ENCODE data around the gene ADAMTSL1. TPM values are rescaled to one million over a fixed set of nuclear protein-coding genes. Genes with fewer than 3 reads are reported as not detected.

The ADAMTSL1 gene
- total RNA-seq, 1 donor from 2014 or later, result 3.4 TPM

DNA sequence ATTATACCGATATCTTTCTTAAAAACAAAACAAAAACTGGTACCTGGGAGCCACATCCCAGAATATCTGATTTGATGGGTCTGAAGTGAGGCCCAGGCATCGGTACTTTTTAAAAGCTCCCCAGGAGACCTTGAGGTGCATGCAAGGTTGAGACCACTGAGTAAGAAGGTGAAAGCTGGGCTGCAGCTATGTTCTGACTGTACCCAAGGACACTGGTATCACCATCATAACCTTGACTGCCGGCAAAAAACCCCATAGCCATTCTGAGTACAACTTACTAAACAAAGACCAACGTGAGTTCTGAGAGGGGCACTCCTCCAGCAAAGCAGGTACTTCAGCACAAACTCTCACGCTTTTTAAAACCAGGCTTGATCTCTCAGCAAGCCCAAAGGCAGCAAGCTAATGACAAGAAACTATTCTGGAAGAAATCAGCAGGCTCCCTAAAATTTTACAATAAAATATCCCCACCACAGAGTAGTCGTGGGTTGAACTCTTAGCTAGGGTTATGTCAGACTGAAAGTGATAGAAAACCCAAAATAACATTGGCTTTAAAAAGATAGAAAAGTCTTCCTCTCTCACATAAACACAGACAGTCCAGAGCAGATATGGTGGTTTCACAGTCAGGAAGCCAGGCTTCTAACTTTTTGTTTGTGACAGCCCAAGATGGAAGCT, 295.1 kb downstream of the ADAMTSL1 start:
- DNase-seq (ENCODE audit: low spot score), result no peak

DNA sequence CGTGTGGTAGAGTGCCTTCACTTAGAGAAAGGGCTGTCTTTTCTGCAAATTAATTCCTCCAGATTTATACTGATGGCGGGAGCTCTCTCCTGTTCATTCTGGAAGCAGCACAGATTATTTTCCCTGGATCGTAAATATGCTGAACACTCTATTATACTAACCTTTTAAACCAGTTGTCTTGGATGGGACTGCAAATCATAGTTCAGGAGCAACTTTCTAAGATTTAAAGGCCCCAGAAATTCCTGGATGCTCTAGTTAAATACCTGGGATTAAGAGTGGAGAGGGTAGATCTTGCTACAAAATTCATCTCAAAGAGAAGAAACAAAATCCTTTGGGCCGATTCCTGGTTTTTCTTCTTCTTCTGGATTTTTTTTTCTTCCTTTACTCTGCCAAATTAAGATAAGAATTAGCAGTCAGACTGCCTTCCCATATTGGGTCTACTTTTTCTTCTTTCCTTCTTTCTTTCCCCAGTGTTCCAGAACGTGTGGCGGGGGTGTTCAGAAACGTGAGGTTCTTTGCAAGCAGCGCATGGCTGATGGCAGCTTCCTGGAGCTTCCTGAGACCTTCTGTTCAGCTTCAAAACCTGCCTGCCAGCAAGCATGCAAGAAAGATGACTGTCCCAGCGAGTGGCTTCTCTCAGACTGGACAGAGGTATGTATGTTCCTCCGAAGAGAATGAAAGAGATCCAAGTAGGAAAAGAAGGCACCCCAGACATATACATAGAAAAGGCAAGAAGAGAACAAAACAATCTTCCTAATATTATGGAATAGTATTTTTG, 296.4 kb downstream of the ADAMTSL1 start:
- DNase-seq (ENCODE audit: low spot score), result no peak

DNA sequence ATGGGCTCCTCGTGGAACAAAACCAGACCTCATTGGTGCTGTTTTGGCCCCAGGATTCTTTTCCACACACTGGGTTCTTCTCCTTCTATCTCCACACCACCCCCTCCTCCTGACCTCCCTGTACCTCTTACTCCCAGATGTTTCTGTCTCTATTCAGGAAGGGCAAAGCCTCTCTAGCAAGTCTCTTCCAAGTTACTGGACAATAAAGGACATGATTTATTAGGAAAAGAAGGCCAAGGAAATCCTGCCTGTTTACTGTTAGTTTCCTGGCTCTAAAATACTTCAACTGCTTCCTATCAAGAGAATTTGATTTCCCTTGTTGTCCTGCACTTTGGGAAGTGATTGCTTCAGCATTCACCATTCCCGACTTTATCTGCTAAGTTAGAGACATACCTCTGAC, 297.1 kb downstream of the ADAMTSL1 start:
- no peak for DNase-seq (ENCODE audit: low spot score)

DNA sequence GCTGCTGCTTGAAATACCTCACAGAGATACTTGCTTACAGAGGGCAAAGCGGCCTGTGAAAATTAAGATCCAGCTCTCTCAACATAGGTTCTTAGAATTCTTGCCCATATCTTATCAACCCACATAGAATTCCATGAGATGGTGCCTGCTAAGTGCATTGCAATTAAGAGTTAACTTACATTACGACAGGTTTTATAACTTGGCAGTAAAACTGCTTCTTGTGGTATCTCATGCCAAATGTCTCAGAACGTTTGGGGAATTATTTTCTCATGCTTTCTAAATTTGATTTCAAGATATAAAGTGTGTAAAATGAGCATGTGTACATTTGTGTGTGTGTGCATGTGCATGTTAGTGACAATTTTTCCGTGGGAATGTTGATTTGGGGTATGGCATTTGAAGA, 297.8 kb downstream of the ADAMTSL1 start:
- no peak for DNase-seq (ENCODE audit: low spot score)

DNA sequence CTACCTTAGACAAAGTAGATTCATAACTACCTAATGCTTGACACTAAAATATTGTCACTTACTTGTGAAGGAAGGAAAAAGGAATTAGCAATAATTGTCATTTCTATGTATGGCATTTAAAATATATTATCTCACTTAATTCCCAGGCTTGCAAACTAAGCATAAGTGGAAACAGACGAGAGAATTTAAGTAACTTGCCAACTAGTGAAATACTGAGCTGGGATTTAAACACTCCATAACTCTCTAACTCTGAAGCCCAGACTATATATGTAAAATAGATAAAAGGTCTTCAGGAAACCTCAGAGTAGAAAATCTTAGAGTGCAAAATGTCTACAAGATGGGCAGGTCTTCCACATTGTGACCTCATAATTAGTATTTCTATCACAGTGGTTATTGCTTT, 301.3 kb downstream of the ADAMTSL1 start:
- no peak for DNase-seq (ENCODE audit: low spot score)

DNA sequence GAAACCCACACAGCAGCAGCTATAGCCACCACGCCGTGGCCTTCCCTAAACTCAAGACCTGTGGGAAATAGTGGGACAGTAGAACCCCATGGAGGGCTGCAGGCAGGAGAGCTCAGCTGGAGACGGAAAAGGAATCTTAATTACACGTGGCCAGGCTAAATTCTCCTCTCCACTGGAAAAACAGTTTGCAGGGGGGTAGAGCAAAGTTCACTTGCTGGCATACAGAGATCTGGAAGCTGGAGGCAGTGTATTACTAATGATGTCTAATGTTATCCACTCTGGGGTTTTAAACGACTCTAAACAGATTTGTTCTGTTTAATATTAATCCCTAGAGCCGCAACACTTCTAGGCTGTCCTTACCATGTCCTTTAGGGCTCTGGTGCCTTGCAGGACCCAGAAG, 302.0 kb downstream of the ADAMTSL1 start:
- no peak for DNase-seq (ENCODE audit: low spot score)

DNA sequence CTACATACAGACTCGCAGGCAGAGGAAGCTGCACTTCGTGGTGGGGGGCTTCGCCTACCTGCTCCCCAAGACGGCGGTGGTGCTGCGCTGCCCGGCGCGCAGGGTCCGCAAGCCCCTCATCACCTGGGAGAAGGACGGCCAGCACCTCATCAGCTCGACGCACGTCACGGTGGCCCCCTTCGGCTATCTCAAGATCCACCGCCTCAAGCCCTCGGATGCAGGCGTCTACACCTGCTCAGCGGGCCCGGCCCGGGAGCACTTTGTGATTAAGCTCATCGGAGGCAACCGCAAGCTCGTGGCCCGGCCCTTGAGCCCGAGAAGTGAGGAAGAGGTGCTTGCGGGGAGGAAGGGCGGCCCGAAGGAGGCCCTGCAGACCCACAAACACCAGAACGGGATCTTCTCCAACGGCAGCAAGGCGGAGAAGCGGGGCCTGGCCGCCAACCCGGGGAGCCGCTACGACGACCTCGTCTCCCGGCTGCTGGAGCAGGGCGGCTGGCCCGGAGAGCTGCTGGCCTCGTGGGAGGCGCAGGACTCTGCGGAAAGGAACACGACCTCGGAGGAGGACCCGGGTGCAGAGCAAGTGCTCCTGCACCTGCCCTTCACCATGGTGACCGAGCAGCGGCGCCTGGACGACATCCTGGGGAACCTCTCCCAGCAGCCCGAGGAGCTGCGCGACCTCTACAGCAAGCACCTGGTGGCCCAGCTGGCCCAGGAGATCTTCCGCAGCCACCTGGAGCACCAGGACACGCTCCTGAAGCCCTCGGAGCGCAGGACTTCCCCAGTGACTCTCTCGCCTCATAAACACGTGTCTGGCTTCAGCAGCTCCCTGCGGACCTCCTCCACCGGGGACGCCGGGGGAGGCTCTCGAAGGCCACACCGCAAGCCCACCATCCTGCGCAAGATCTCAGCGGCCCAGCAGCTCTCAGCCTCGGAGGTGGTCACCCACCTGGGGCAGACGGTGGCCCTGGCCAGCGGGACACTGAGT, 303.2 kb downstream of the ADAMTSL1 start:
- DNase-seq (ENCODE audit: low spot score), result no peak

DNA sequence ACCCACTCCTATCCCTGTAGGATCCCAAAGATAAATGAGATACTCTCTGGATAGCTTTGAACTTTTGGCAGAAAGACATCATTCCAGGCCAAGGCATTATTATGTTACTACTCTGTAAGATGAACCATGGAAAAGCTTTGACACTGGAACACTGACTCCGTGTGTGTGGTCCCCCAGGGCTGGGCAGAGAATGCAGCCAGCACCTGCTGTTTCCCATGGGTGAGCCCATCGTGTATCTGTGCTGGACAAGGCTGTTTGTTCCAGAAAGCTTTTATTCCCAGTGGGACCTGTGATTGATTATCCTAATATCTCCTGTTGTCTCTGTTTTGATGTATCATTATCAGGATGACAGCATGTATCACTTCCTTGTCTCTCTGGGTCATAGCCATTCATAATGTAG, 304.2 kb downstream of the ADAMTSL1 start:
- no peak for DNase-seq (ENCODE audit: low spot score)

DNA sequence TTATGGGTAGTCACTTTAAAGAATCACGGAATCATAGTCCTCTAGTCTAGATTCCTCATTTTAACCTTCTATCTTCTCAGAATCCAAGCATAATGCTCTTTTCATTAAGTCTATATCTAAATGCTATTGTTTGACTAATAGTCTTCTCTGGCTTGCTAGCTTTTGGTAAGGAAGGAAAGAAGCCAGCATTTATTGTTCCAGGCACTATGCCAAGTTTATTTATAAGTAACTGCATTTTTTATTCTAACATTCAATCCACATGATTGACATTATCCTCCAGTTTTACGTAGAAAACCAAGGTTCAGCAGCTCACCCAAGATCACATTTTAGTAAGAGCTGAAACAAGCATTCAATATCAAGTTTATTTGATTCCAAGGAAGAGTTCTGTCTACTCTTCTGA, 304.9 kb downstream of the ADAMTSL1 start:
- DNase-seq (ENCODE audit: low spot score), result no peak

DNA sequence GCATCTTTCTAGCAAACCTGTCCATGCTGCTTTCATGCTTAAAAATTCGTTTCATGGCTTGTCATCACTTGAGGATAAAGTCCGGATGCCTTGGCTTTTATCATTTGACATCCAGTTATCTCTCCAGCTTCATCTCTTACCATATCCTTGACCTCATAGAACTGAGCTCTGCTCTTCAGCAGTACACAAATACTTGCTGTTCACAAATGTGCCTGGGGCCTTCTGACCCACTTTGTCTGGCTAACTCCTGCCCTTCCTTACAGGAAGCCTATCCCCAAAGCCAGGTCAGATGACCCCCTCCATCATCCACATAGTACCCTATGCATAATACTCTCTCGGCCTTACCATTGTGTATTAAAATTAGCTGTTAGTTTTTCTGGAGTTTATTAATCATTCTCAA, 310.0 kb downstream of the ADAMTSL1 start:
- no peak for DNase-seq (ENCODE audit: low spot score)

DNA sequence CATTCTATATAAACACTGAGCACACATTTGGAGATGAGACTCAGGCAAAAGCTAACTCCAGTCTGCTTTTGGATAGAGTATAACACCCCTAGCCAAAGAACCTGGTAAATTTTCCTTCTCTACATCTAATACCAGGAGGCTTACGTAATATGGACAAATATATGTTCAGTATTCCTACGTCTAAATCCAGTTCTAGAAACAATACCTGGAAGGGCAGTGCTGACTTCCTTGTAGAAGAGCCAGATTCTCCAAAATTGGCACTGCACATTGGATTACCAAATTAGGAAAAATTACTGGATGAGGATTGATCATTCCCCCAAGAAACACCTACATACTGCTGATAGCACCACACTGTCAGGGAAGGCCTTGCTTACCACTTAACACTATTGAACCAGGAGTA, 311.7 kb downstream of the ADAMTSL1 start:
- no peak for DNase-seq (ENCODE audit: low spot score)

DNA sequence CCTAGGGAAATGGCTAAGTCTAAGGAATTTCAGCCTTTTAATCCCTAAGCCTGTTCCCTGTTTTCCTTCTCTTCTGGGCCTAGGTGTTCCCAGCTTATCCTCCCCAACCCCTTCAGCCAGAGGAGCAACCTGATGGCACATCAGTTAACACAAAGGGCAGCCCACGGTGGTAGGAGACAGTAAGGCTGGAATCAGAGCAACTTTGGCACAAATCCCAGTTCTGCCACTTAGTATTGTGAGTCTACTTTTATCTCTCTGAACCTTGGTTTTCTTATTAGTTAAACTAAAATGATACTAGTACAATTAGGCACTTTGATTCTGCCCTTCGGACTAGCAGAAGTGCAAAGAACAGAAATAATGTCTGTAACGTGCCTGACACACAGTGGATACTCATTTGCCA, 312.2 kb downstream of the ADAMTSL1 start:
- DNase-seq (ENCODE audit: low spot score), result no peak

DNA sequence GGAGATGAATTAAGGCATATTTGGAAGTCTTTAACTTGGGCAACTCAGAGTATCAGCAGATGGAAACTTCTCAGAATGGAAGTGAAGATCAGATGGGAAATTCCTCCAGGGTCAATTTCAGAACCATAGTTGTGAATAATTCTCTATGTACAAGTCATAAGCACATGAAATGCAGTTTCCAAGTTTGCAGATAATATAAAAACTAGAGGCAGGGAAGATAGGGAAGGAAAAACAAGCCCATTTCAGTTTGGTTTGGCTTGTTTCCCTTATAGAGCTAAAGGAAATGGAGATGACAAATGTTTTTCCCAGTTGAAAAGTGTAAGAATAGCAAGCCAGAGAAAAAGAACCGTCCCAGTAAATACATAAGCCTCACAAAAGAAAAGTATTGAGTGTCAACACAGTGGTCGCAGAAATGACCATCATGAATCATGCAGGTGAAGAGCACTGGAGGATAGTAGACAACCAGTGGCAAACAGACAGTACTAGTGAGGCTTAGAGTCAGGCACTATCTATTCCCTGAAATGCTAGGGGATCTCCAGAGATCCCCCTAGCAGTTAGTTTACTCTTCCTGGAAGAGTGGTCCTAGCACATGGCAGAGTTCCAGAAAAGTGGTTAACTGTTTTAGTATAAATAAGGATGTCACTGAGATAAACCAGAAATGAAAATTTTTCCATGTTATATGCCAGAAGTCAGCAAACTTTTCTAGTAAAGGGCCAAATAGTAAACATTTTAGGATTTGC, 313.1 kb downstream of the ADAMTSL1 start:
- DNase-seq (ENCODE audit: low spot score), result no peak

DNA sequence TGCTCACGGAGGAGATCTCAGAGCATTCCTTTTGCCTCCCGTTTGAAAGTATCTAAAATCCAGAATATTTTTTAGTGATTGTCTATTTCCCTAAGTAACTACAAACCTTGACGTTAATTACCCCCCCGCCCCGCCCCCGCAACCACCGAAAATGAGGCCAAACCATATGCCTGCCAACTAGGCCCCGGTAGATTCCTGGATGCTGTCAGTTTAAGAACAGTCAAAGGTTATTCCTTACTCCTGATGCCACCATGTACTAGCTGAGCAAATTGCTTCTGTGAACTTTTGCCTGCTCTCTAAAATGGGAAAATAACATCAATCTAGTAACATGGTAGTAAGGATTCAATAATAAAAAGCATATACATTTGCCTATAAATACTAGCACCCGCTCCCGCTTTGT, 314.3 kb downstream of the ADAMTSL1 start:
- DNase-seq (ENCODE audit: low spot score), result no peak

DNA sequence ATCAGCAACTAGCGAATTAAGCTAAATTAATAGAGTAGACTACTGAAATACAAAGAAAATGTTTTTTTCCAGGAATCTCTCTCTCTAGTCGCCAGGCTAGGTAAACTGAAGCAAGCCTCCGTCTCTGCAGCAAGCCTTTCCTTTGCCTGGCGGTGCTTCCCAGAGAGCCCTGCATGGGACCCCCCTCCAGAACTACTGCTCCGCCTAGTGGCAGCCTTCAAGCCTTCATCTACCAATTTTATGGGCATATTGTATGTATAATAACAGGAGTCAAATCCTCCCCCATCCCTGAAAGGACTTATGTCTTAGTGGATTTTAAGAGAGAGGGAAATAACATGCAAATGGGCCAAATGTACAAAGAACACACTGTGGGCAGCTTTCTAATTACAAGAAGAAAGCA, 317.1 kb downstream of the ADAMTSL1 start:
- no peak for DNase-seq (ENCODE audit: low spot score)

DNA sequence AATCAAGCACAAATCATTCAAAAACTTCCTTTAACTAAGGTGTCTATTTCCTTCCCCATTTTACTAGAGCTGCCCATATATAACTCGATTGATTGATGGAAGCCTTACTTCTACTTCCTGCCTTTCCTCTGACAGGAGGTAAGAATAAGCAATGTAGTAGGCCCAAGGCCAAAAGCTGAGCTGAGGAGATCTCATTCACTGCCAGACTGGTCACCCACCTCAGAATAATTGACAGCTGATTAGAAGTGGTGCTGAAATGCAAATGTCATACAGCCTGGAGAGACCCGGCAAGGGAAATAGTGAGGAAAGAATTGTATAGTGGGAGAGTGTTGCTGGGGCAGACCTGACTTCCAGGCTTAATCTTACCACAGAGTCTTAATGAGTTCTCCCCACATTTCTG, 319.2 kb downstream of the ADAMTSL1 start:
- DNase-seq (ENCODE audit: low spot score), result no peak

DNA sequence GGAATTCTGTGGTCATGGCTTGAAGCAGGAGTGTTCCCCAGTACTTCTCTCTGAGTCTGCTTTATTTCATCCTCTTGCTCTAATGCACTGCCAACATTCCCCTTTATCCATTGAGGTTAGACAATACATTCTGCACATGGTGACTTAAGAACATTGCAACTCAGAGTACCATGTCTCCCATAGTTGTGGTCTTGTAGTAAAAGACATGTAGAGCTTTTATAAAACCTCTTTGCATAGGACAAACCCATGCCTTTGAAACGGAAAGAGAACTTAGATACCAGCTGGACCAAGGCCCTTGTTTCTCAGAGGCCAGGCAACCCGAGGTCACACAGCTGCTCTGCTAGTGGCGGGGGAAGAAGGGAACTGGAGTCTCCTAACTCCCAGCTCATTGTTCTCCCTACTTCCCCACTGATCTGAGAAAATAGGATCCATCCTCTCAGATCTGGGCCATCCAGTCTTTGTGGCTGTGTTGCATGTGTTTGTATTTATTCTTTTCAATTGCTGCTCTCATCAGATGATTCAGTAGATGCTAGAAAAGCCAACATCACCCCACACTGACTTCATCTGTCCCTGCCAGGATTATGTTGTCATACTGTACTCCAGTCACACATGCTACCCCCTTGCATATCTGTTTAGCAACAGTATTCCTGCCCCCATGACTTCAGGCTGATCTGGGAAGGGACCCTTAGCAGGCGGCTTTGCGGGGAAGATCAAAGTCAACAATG, 322.2 kb downstream of the ADAMTSL1 start:
- no peak for DNase-seq (ENCODE audit: low spot score)

DNA sequence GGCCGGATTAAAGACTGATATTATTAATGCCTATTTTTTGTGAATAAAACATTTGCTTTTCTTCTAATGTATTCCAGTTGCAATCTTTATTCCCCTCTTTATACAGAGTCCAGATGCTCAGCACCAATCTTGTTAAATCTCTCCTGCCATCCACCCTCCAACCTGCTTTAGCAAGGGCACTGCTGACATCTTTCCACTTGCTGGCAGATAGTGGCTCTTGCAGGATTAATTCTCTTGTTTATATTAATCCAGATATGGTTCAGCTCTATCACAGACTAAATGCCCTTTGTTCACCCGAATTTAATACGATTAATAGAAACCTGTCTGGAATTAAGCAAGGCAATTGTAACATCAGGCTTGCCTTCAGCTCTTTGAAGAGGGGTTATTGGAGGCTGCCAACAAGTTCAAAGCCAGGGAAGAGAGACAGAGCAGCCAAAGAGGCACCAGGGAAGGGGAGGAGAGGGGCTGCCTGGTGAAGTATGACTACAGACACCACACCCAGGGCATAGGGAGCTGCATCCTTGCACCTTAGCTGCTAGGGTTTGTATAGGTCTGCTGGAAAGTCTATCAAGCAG, 322.8 kb downstream of the ADAMTSL1 start:
- no peak for DNase-seq (ENCODE audit: low spot score)

DNA sequence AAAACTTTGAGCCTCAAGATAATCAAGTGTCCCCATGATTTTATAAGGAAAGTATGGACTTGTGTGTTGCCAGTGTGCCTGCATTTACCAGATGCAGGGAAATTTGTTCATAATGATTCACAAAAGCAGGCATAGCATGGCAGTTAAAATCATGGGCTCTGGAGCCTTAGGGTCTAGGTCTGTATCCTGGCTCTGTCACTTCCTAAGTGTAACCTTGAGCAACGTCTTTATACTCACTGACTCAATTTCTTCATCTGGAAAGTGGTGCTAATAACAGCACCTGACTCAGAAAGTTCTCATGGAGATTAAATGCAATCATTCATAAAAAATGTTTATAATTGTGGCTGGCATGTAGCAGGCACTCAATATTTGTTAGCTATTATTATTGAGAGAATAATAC, 324.2 kb downstream of the ADAMTSL1 start:
- DNase-seq (ENCODE audit: low spot score), result no peak

All from mesenteric fat pad (tissue), 1 donor.